HEK293 (cell line): ENCODE data around the gene SPATA4.

Source experiments
- CTCF ChIA-PET: fragments of 350-600 bp; formaldehyde crosslinking; extraction: SDS; loops from one replicate; lab custom pipeline; 2021; ENCODE audit warnings: antibody characterized with exemption; lab: Yijun Ruan, JAX
- POLR2A ChIA-PET: fragments of 300-600 bp; formaldehyde crosslinking; extraction: SDS; loops from one replicate; lab custom pipeline; 2020; ENCODE audit warnings: antibody characterized with exemption, inconsistent platforms; lab: Yijun Ruan, JAX
- H3K27ac ChIP-seq: fragments of 200-500 bp; sonication (Bioruptor generic); 2 replicates; pipeline ENCODE4 v1.5.1; 2014; ENCODE audit warnings: low read depth, low read length, control low read depth, inconsistent platforms; ENCODE audit errors: extremely low read depth
- H3K36me3 ChIP-seq, 2 experiments: fragments of 200-500 bp in 1 of 2; sonication (Bioruptor generic) in 1 of 2; 1 replicate in 1 of 2; 2 replicates in 1 of 2; pipeline ENCODE4 v1.5.1; 2014 to 2017; ENCODE audit warnings: inconsistent platforms in 2 of 2, low read length in 2 of 2; ENCODE audit not compliant: control insufficient read depth in 2 of 2, insufficient read depth in 1 of 2
- H3K4me1 ChIP-seq: fragments of 200-500 bp; sonication (Bioruptor generic); 2 replicates; pipeline ENCODE4 v1.5.1; 2014; ENCODE audit warnings: mild to moderate bottlenecking, low read length, inconsistent platforms; ENCODE audit not compliant: control insufficient read depth, insufficient read depth
- H3K4me3 ChIP-seq: 2 replicates; pipeline ENCODE4 v1.5.1; 2011; ENCODE audit warnings: low read depth, mild to moderate bottlenecking, control low read depth, low read length, moderate library complexity
- H3K9me3 ChIP-seq: fragments of 200-500 bp; sonication (Bioruptor generic); 2 replicates; pipeline ENCODE4 v1.5.1; 2014; ENCODE audit warnings: low read depth, low read length, inconsistent platforms; ENCODE audit not compliant: control insufficient read depth, insufficient read depth
- BCL11A ChIP-seq: fragments of 450-650 bp; formaldehyde crosslinking; IDR thresholded peaks from 2 replicates; pipeline ENCODE4 v1.5.1; 2016; ENCODE audit warnings: low read depth, missing biosample characterization, missing genetic modification characterization
- HOXD13 ChIP-seq: sonication (generic); formaldehyde crosslinking; IDR thresholded peaks from 2 replicates; pipeline ENCODE4 v1.8.0; 2022; ENCODE audit warnings: missing genetic modification reagents, borderline replicate concordance
- IKZF3 ChIP-seq: fragments of 450-650 bp; IDR thresholded peaks from 2 replicates; pipeline ENCODE4 v1.5.0; 2018; ENCODE audit warnings: missing biosample characterization, mild to moderate bottlenecking, missing genetic modification characterization, moderate library complexity
- MEIS1 ChIP-seq: sonication (generic); formaldehyde crosslinking; IDR thresholded peaks from 2 replicates; pipeline ENCODE4 v1.8.1; 2022; ENCODE audit warnings: missing genetic modification reagents, mild to moderate bottlenecking, borderline replicate concordance
- OSR2 ChIP-seq: fragments of 450-650 bp; formaldehyde crosslinking; IDR thresholded peaks from 2 replicates; pipeline ENCODE4 v1.5.1; 2016; ENCODE audit warnings: missing biosample characterization, missing genetic modification characterization
- SCRT1 ChIP-seq: fragments of 450-650 bp; formaldehyde crosslinking; IDR thresholded peaks from 2 replicates; pipeline ENCODE4 v1.5.1; 2016; ENCODE audit warnings: missing biosample characterization, missing genetic modification characterization, borderline replicate concordance
- SCRT2 ChIP-seq: fragments of 450-650 bp; formaldehyde crosslinking; IDR thresholded peaks from 2 replicates; pipeline ENCODE4 v1.5.1; 2016; ENCODE audit warnings: missing biosample characterization, missing genetic modification characterization
- SP2 ChIP-seq: fragments of 450-650 bp; formaldehyde crosslinking; IDR thresholded peaks from 2 replicates; pipeline ENCODE4 v1.5.1; 2016; ENCODE audit warnings: missing biosample characterization, missing genetic modification characterization
- ZBTB26 ChIP-seq: fragments of 450-650 bp; formaldehyde crosslinking; optimal IDR thresholded peaks from 2 replicates; pipeline ENCODE3; 2016; ENCODE audit warnings: missing biosample characterization, mild to moderate bottlenecking, missing genetic modification characterization
- ZBTB7A ChIP-seq: fragments of 450-650 bp; formaldehyde crosslinking; IDR thresholded peaks from 2 replicates; pipeline ENCODE4 v1.5.1; 2016; ENCODE audit warnings: low read depth, missing biosample characterization, missing genetic modification characterization
- ZNF132 ChIP-seq: fragments of 450-650 bp; formaldehyde crosslinking; IDR thresholded peaks from 2 replicates; pipeline ENCODE4 v1.5.1; 2017; ENCODE audit warnings: missing biosample characterization, missing genetic modification characterization, borderline replicate concordance
- ZNF155 ChIP-seq: fragments of 450-650 bp; formaldehyde crosslinking; IDR thresholded peaks from 2 replicates; pipeline ENCODE4 v1.5.1; 2016; ENCODE audit warnings: missing biosample characterization, missing genetic modification characterization
- ZNF174 ChIP-seq: fragments of 450-650 bp; formaldehyde crosslinking; IDR thresholded peaks from 2 replicates; pipeline ENCODE4 v1.5.0; 2017; ENCODE audit warnings: missing biosample characterization, mild to moderate bottlenecking, missing genetic modification characterization
- ZNF26 ChIP-seq: fragments of 450-650 bp; formaldehyde crosslinking; IDR thresholded peaks from 2 replicates; pipeline ENCODE4 v1.5.1; 2016; ENCODE audit warnings: missing biosample characterization, missing genetic modification characterization
- ZNF292 ChIP-seq: fragments of 450-650 bp; formaldehyde crosslinking; IDR thresholded peaks from 2 replicates; pipeline ENCODE4 v1.5.1; 2016; ENCODE audit warnings: low read depth, missing biosample characterization, missing genetic modification characterization, borderline replicate concordance
- ZNF302 ChIP-seq: fragments of 450-650 bp; formaldehyde crosslinking; IDR thresholded peaks from 2 replicates; pipeline ENCODE4 v1.5.1; 2016; ENCODE audit warnings: missing biosample characterization, missing genetic modification characterization, low read depth
- ZNF354C ChIP-seq: fragments of 450-650 bp; formaldehyde crosslinking; IDR thresholded peaks from 2 replicates; pipeline ENCODE4 v1.5.1; 2016; ENCODE audit warnings: missing biosample characterization, missing genetic modification characterization, low read depth, borderline replicate concordance
- ZNF473 ChIP-seq: fragments of 450-650 bp; formaldehyde crosslinking; IDR thresholded peaks from 2 replicates; pipeline ENCODE4 v1.5.1; 2017; ENCODE audit warnings: missing biosample characterization, missing genetic modification characterization
- ZNF600 ChIP-seq: fragments of 450-650 bp; formaldehyde crosslinking; IDR thresholded peaks from 2 replicates; pipeline ENCODE4 v1.5.1; 2016; ENCODE audit warnings: missing biosample characterization, missing genetic modification characterization
- ZNF623 ChIP-seq: fragments of 450-650 bp; formaldehyde crosslinking; IDR thresholded peaks from 2 replicates; pipeline ENCODE4 v1.5.1; 2016; ENCODE audit warnings: missing biosample characterization, missing genetic modification characterization
- ZNF843 ChIP-seq: fragments of 450-650 bp; formaldehyde crosslinking; IDR thresholded peaks from 2 replicates; pipeline ENCODE4 v1.5.1; 2016; ENCODE audit warnings: missing biosample characterization, missing genetic modification characterization
- ZSCAN18 ChIP-seq: fragments of 450-650 bp; formaldehyde crosslinking; IDR thresholded peaks from 2 replicates; pipeline ENCODE4 v1.5.1; 2016; ENCODE audit warnings: missing biosample characterization, missing genetic modification characterization
- ZSCAN4 ChIP-seq: fragments of 450-650 bp; formaldehyde crosslinking; IDR thresholded peaks from 2 replicates; pipeline ENCODE4 v1.5.1; 2017; ENCODE audit warnings: missing biosample characterization, missing genetic modification characterization
- TF ChIP-seq, protein P1 (sequence below): fragments of 450-650 bp; formaldehyde crosslinking; IDR thresholded peaks from 2 replicates; pipeline ENCODE4 v1.5.1; 2016; ENCODE audit warnings: missing biosample characterization, missing genetic modification characterization

SPATA4 gene

DNA sequence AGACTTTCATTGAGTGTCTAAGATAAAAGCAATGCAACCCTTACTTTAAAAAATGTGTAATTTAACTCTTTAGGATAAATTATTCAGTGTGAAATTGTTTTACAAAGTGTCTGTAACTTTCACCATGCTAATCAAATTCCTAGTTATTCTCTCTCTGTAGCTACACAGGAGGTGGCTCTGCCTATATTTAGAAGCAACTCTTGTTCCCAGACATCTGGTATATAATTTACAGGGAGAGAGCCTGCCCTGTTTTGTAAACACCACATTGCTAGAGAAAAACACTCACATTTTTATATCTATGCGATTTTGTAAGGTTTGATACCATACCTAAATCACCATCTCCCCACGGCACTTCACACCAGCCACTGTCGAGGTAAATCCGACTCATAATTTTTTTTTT lies 35.5 kb upstream of the SPATA4 start (continued):
- TF ChIP-seq, protein P1, sequence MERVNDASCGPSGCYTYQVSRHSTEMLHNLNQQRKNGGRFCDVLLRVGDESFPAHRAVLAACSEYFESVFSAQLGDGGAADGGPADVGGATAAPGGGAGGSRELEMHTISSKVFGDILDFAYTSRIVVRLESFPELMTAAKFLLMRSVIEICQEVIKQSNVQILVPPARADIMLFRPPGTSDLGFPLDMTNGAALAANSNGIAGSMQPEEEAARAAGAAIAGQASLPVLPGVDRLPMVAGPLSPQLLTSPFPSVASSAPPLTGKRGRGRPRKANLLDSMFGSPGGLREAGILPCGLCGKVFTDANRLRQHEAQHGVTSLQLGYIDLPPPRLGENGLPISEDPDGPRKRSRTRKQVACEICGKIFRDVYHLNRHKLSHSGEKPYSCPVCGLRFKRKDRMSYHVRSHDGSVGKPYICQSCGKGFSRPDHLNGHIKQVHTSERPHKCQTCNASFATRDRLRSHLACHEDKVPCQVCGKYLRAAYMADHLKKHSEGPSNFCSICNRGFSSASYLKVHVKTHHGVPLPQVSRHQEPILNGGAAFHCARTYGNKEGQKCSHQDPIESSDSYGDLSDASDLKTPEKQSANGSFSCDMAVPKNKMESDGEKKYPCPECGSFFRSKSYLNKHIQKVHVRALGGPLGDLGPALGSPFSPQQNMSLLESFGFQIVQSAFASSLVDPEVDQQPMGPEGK, result no peak
- TF ChIP-seq ZNF302 (tag by site-specific recombination) (no peak), MEIS1 (CRISPR knock-in tag) (no peak), SP2 (tag by site-specific recombination) (no peak), ZNF843 (tag by site-specific recombination) (no peak), ZSCAN4 (tag by site-specific recombination) (no peak), ZNF132 (tag by site-specific recombination) (no peak), ZNF354C (no peak), ZNF155 (tag by site-specific recombination) (no peak)

- Histone ChIP-seq H3K4me3 (no peak overlapping the region), H3K4me1 (peaks cover 11% of the 10 kb centered on the region), H3K9me3 (no peaks in the 10 kb centered on the region), H3K36me3 (no peaks in the 10 kb centered on the region), H3K27ac (no peak overlapping the region)
- ChIA-PET POLR2A (no interaction called here), CTCF (no interaction called here)
- TF ChIP-seq ZBTB26 (tag by site-specific recombination), result no peak
These were observed 34.3 kb upstream of the SPATA4 start for GRCh38 chr4:176229645-176230044.

GRCh38 chr4:176226736-176227135 lies 31.4 kb upstream of the SPATA4 start:
- POLR2A ChIA-PET, result no interaction called here
- no peaks in the 10 kb centered on the region for H3K9me3 ChIP-seq
- H3K4me3 ChIP-seq, result no peak overlapping the region
- H3K27ac ChIP-seq, result no peak overlapping the region
- peaks cover 11% of the 10 kb centered on the region for H3K4me1 ChIP-seq
- CTCF ChIA-PET, result interaction anchor here (0.6 to 1.1 kb wide), 3 partner anchors 13 to 1725 kb away, joined by 3 to 5 read pairs (median 3); no protein-coding TSS in a partner anchor
- H3K36me3 ChIP-seq, result no peaks in the 10 kb centered on the region
- no peak for TF ChIP-seq HOXD13 (CRISPR knock-in tag)
- TF ChIP-seq ZSCAN18 (tag by site-specific recombination), result no peak
- no peak for TF ChIP-seq BCL11A
- TF ChIP-seq ZNF174, result no peak
- TF ChIP-seq ZNF843 (tag by site-specific recombination), result peak; percentile 40; the same call in 1 of the 2 replicates
- TF ChIP-seq ZBTB7A, result no peak
- no peak for TF ChIP-seq ZNF292
- 0 out of 2 replicates have a peak, but pooled peaks have one; percentile 44 for TF ChIP-seq IKZF3 (tag by site-specific recombination)
- no peak for TF ChIP-seq ZNF473 (tag by site-specific recombination)
- TF ChIP-seq SCRT1 (tag by site-specific recombination), result peak; percentile 92
- no peak for TF ChIP-seq ZNF26
- TF ChIP-seq ZNF155 (tag by site-specific recombination), result no peak
- TF ChIP-seq OSR2 (tag by site-specific recombination), result no peak; the same call in 1 of the 2 replicates
- no peak for TF ChIP-seq ZNF623 (tag by site-specific recombination)
- TF ChIP-seq ZNF600 (tag by site-specific recombination), result 0 out of 2 replicates have a peak, but pooled peaks have one; percentile 48
- peak; percentile 97 for TF ChIP-seq SCRT2 (tag by site-specific recombination)
